Right lobe of liver (tissue), 4 donors: ENCODE results near the gene DTNB.

ENCODE experiments used
- CTCF ChIP-seq, 4 donors: fragments of 200-600 bp in 3 of 4; fragments of 450-650 bp in 1 of 4; IDR thresholded peaks; one replicate each; pipeline versions ENCODE4 v1.5.1 to v1.8.0; 2016 to 2022; ENCODE audit warnings: antibody characterized with exemption in 4 of 4, mild to moderate bottlenecking in 2 of 4
- POLR2A ChIP-seq: fragments of 450-650 bp; IDR thresholded peaks from one replicate; pipeline ENCODE4 v1.6.1; 2017; ENCODE audit warnings: antibody characterized with exemption, mild to moderate bottlenecking
- donor health status: DM: no; HTN: no; CAD: no.
- donor health status: DM: no; HTN: no; CAD: no.
- donor health status: DM: no; HTN: yes; CAD: no.

DNA sequence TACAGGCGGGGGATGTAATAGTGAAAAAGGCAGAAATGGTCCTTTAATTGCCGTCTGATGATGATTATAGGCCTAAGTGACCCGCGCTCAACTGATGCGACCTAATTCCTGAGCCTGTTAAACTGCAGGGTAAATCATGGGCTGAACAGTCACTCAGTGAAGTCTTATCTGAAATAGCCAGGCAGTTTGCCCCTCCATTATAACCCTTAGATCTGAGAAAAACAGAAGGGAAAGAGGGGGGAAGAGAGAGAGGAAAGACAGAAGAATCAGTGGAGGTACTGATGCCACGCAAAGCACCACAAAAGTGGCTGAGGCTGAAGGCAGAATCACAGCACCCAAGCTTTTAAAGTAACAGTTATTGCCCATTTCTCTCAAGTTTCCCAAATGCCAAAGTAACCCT is 258.6 kb downstream of the DTNB start:
- TF ChIP-seq CTCF (IDR thresholded peaks at IDR 0.05), result no peak
- TF ChIP-seq POLR2A, result no peak
